Spinal cord (tissue), 10 donors: ENCODE results near the gene SCGB1A1. TPM values are rescaled to one million over a fixed set of nuclear protein-coding genes. Genes with fewer than 3 reads are reported as not detected.
"Not testable (repeated sequence)": the region's sequence is repeated elsewhere in the genome, so short reads cannot be mapped to it uniquely, and the experiment has no call there.

Experiments
- DNase-seq, 6 donors: peaks; one replicate each; pipeline versions ENCODE4 v3.0.0 to v3.0.0-alpha.2; 2013 to 2015; ENCODE audit warnings: low spot score in 6 of 6, low read depth in 4 of 6
- H3K27ac ChIP-seq: one replicate; pipeline ENCODE4 v1.5.1; 2013; ENCODE audit warnings: low read depth, low read length, control low read depth
- H3K27me3 ChIP-seq: one replicate; pipeline ENCODE4 v1.6.1; 2013; ENCODE audit warnings: low read length; ENCODE audit not compliant: control insufficient read depth, insufficient read depth
- H3K36me3 ChIP-seq: one replicate; pipeline ENCODE4 v1.6.1; 2013; ENCODE audit warnings: low read length; ENCODE audit not compliant: control insufficient read depth, insufficient read depth
- H3K4me1 ChIP-seq: one replicate; pipeline ENCODE4 v1.6.1; 2013; ENCODE audit warnings: low read length; ENCODE audit not compliant: control insufficient read depth, insufficient read depth
- H3K4me3 ChIP-seq: one replicate; pipeline ENCODE4 v1.5.1; 2013; ENCODE audit warnings: low read depth, low read length, control low read depth
- H3K9me3 ChIP-seq: one replicate; pipeline ENCODE4 v1.6.1; 2013; ENCODE audit warnings: low read length; ENCODE audit not compliant: control insufficient read depth, insufficient read depth
- WGBS: methylation state at CpG from one replicate; pipeline ENCODE4 v1.1.5; 2013; ENCODE audit warnings: missing lambda C conversion rate; ENCODE audit not compliant: insufficient coverage; 5-methylcytosine and 5-hydroxymethylcytosine counted together
- long read RNA-seq, 4 donors: transcript quantifications; one replicate each; lab custom pipeline, GENCODE V29; 2026
- polyA plus RNA-seq, 2 donors: library from polyadenylated mRNA; unstranded; fragments of 120-200 nt; gene quantifications; one replicate each; pipeline ENCODE4 v1.2.1, GENCODE V29; 2013; ENCODE audit not compliant: insufficient read length in 2 of 2
- total RNA-seq, 2 donors: library from RNA; depleted of rRNA in 1 of 2; stranded (reverse); fragments of 120-200 nt in 1 of 2; fragments of >200 nt in 1 of 2; gene quantifications; one replicate each; pipeline versions ENCODE4 v1.2.3 to v1.2.4, GENCODE V29; 2013 to 2014
- donor health status: healthy.

The SCGB1A1 gene, protein sequence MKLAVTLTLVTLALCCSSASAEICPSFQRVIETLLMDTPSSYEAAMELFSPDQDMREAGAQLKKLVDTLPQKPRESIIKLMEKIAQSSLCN
- not detected for total RNA-seq
- under 1 TPM in 1 of 2 donors, not detected in 1; 0.69 TPM for polyA plus RNA-seq
- long read RNA-seq, donor 1, result 0 reads
- long read RNA-seq, donor 2, result 0 reads
- long read RNA-seq, donor 3, result 0 reads
- long read RNA-seq, donor 4, transcript SCGB1A1-201 (3 exons, 441 nt), result major isoform, 8 of 8 reads
- long read RNA-seq, donor 4, partial matches to known transcripts, result 0 of 8 reads
- long read RNA-seq, donor 4, other reads (novel, unspliced or antisense), result 0 of 8 reads

DNA sequence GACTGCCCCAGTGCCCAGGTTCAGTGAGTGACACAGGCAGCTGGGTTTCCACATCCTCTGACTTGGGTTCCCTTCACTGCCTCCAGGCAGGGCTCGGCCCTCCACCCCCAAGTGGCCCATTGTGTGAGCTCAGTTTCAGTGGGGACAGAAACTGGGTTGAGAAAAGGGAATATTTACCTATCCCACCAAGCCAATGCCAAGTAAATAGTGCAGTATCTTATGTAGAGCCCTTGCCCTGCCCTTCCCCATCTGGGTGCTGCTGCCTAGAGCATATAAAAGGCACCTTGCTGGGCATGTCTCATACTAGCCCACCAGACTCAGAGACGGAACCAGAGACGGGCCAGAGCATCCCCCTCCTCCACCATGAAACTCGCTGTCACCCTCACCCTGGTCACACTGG is at the start of gene SCGB1A1:
Gene SCGB1A1 (plus strand): TSS at position 301 of the 400 bp plus-strand sequence. CDS start 63 bp downstream, at position 364.
- no peak for DNase-seq
- H3K4me3 ChIP-seq, result no peak within 1 kb of the TSS
- 96% methylated on average over 3 of the region's 4 CpGs for WGBS
- peak within 1 kb of the TSS; percentile 68 for H3K27ac ChIP-seq
- no peaks in the 10 kb centered on the region for H3K36me3 ChIP-seq
- no peaks in the 10 kb centered on the region for H3K27me3 ChIP-seq
- no peaks in the 10 kb centered on the region for H3K9me3 ChIP-seq
- peaks cover 17% of the 10 kb centered on the region for H3K4me1 ChIP-seq

GRCh38 chr11:62370743-62371440 is 47.9 kb upstream of the SCGB1A1 start:
- H3K9me3 ChIP-seq, result no peaks in the 10 kb centered on the region
- H3K36me3 ChIP-seq, result peaks cover 7% of the 10 kb centered on the region
- no peak overlapping the region for H3K27ac ChIP-seq
- DNase-seq, result no peak
- WGBS, result 71% methylated on average over 33 of the region's 39 CpGs
- H3K4me3 ChIP-seq, result no peak overlapping the region
- no peaks in the 10 kb centered on the region for H3K4me1 ChIP-seq
- no peaks in the 10 kb centered on the region for H3K27me3 ChIP-seq

GRCh38 chr11:62372871-62373270 is 46.0 kb upstream of the SCGB1A1 start:
- Histone ChIP-seq H3K36me3 (peaks cover 7% of the 10 kb centered on the region), H3K9me3 (no peaks in the 10 kb centered on the region), H3K27me3 (no peaks in the 10 kb centered on the region), H3K27ac (no peak overlapping the region), H3K4me1 (no peaks in the 10 kb centered on the region), H3K4me3 (no peak overlapping the region)
- 88% methylated on average over 4 of the region's 6 CpGs for WGBS
- no peak for DNase-seq

DNA sequence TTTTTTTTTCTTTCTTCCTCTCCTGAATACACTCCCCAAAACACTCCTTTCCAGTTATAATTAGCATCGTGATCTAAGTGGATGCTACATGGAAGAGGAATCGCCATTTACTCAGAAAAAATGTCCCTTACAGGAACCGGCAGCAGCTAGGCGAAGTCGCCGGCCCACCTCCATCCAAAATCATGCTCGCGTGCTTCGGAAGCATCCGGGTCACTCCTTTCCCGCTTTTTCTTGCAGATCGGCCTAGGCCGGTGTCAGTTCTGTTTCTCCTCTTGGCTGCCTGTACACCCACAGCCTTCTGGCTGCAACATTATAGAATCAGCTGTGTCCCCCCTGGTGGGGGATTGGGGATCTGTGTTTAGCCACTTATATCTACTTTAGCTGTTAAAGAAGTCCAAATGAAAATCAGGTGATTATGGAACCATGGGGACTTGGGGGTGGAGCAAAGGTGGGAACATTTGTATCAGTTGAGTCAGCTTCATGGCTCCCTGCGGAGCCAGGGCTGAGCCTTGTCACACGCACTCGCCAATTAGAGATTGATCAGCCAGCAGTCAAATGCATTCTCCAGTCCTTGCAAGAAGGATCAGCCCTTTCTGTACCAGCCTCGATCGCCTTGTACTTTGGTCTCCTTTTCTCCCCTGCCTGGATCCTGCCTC is 45.2 kb upstream of the SCGB1A1 start:
- 88% methylated on average over 13 of the region's 18 CpGs for WGBS

GRCh38 chr11:62374801-62375200 is 44.0 kb upstream of the SCGB1A1 start:
- Histone ChIP-seq H3K36me3 (peaks cover 7% of the 10 kb centered on the region), H3K4me1 (no peaks in the 10 kb centered on the region), H3K4me3 (no peak overlapping the region), H3K27me3 (no peaks in the 10 kb centered on the region), H3K9me3 (no peaks in the 10 kb centered on the region), H3K27ac (no peak overlapping the region)
- DNase-seq, result no peak
- 97% methylated on average over 6 of the region's 9 CpGs for WGBS

More for the DNA sequence above, 45.2 kb upstream of the SCGB1A1 start:
- no peak for DNase-seq
- no peaks in the 10 kb centered on the region for H3K9me3 ChIP-seq
- H3K27me3 ChIP-seq, result no peaks in the 10 kb centered on the region
- no peak overlapping the region for H3K27ac ChIP-seq
- no peaks in the 10 kb centered on the region for H3K4me1 ChIP-seq
- no peak overlapping the region for H3K4me3 ChIP-seq
- H3K36me3 ChIP-seq, result peaks cover 7% of the 10 kb centered on the region

GRCh38 chr11:62378459-62379063 is 40.3 kb upstream of the SCGB1A1 start:
- H3K27ac ChIP-seq, result peak overlapping the region; percentile 81
- peak in 4 of 6 donors; percentile 32 to 88 (median 59) for DNase-seq

GRCh38 chr11:62379586-62379985 is 39.2 kb upstream of the SCGB1A1 start:
- not testable (repeated sequence) for DNase-seq, H3K27me3 ChIP-seq, H3K4me3 ChIP-seq, H3K9me3 ChIP-seq, H3K36me3 ChIP-seq, H3K4me1 ChIP-seq
- peak overlapping the region; percentile 81 for H3K27ac ChIP-seq
- WGBS, result no CpG with 5 or more reads among the region's 2 CpGs

More at GRCh38 chr11:62378459-62379063, 40.3 kb upstream of the SCGB1A1 start:
- not testable (repeated sequence) for H3K9me3 ChIP-seq, H3K4me3 ChIP-seq, H3K27me3 ChIP-seq, H3K36me3 ChIP-seq, H3K4me1 ChIP-seq
- 3% methylated on average over 3 of the region's 9 CpGs for WGBS

GRCh38 chr11:62380821-62381245 is 38.0 kb upstream of the SCGB1A1 start:
- peak in 4 of 6 donors; percentile 65 to 94 (median 76) for DNase-seq
- not testable (repeated sequence) for H3K4me1 ChIP-seq, H3K27me3 ChIP-seq, H3K36me3 ChIP-seq, H3K9me3 ChIP-seq
- Histone ChIP-seq H3K27ac (peak overlapping the region; percentile 25), H3K4me3 (peak overlapping the region; percentile 22)
- 5% methylated on average over 9 of the region's 12 CpGs for WGBS

DNA sequence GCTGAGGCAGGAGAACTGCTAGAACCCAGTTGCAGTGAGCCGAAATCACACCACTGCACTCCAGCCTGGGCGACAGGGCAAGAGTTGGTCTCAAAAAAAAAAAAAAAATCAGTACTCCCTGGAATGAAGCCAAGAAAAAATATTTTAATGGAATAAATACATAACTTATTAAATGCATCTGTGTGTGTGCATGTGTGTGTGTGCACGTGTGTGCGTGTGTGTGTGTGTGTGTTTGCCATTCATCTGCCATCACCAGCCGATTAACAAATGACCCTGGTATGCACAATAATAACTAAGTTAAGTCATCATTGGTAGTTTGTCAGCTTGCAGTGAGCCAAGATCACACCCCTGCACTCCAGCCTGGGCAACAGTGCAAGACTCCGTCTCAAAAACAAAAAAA is 35.0 kb upstream of the SCGB1A1 start:
- 100% methylated on average over 1 of the region's 6 CpGs for WGBS
- H3K27ac ChIP-seq, result no peak overlapping the region
- no peak for DNase-seq

More for the DNA sequence above, 35.0 kb upstream of the SCGB1A1 start:
- no peak overlapping the region for H3K4me3 ChIP-seq
- H3K36me3 ChIP-seq, result no peaks in the 10 kb centered on the region
- no peaks in the 10 kb centered on the region for H3K9me3 ChIP-seq
- peaks cover 10% of the 10 kb centered on the region for H3K4me1 ChIP-seq
- H3K27me3 ChIP-seq, result no peaks in the 10 kb centered on the region
